NOMO-1 (cell line): ENCODE data around the gene MAEA.
"Not testable (repeated sequence)": the region's sequence is repeated elsewhere in the genome, so short reads cannot be mapped to it uniquely, and the experiment has no call there.

Source experiments
- DNase-seq, 2 experiments: peaks; one replicate each; lab custom pipeline; 2025; ENCODE audit not compliant: unreplicated experiment in 2 of 2; lab: John Stamatoyannopoulos, UW

Gene MAEA

DNA sequence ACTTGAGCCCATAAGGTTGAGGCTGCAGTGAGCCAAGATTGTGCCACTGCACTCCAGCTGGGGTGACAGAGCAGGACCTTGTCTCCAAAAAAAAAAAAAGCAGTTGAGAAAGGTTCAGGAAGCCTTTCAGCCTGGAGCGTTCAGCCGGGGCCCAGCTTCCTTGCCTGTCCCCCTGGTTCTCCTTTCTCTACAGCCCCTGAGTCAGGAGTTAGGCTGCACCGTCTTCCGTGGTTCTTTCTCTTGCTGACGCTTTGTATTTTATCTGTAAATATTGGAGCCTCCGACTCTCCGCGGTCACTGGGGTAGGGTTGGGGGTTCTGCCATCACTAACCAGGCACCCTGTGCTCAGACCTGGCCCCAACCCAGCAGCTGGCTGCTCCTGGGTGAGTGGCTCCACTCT is 43.6 kb downstream of the MAEA start:
- peak; percentile 38 to 56 for DNase-seq

DNA sequence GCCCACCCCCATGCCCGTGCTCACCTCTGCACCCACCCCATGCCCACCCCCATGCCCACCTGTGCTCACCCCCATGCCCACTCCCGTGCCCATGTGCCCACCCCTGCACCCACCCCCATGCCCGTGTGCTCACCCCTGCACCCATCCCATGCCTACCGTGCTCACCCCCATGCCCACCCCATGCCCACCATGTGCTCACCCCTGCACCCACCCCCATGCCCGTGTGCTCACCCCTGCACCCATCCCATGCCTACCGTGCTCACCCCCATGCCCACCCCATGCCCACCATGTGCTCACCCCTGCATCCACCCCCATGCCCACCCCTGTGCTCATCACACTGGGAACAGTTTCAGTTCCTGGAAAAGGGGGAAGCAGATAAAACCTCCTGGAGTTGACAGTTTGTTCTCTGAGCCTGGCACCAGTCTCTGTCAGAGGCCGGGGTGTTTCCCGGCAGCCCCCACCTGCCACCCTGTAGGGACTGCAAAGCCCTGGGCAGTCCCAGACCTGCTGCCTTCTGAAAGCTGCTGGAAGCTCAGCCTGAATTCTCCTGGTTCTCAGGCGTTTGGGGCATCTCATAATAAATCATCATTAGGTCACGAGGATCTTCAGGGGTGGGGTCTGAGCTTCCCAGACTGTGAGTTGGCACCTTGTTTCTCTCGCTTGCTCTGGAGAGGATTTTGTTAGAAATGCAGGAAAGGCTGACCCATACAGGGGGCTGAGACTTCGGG is 44.3 kb downstream of the MAEA start:
- DNase-seq, result peak; percentile 58 to 64

- DNase-seq, result no peak
Observed at GRCh38 chr4:1334579-1334895, 44.8 kb downstream of the MAEA start.

GRCh38 chr4:1335193-1335883 is 45.6 kb downstream of the MAEA start:
- not testable (repeated sequence) for DNase-seq

DNA sequence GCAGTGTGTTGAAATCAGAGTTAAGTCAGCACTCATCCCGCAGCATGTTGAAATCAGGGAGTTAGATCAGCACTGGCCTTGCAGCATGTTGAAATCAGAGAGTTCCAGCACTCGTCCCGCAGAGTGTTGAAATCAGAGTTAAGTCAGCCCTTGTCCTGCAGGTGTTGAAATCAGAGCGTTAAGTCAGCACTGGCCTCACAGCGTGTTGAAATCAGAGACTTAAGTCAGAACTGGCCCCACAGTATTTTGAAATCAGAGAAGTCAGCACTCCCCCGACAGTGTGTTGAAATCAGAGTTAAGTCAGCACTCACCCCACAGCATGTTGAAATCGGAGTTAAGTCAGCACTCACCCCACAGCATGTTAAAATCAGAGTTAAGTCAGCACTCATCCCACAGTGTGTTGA is 46.4 kb downstream of the MAEA start:
- peak in 1 of 2 experiments; percentile 18 for DNase-seq

DNA sequence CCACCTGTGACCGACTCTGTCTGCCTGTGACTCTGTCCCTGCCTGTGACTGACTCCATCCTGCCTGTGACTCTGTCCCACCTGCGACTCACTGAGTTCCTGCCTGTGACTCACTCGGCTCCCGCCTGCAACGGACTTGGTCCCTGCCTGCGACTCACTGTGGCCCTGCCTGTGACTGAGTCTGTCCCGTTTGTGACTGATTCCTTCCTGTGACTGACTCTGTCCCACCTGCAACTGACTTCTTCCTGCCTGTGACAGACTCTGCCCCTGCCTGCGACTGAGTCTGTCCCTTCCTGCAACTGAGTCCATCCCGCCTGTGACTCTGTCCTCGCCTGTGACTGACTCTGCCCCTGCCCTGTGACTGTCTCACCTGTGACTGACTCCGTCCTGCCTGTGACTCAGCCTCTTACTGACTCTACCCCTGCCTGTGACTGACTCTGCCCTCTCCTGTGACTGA is 47.7 kb downstream of the MAEA start:
- DNase-seq, result no peak

DNA sequence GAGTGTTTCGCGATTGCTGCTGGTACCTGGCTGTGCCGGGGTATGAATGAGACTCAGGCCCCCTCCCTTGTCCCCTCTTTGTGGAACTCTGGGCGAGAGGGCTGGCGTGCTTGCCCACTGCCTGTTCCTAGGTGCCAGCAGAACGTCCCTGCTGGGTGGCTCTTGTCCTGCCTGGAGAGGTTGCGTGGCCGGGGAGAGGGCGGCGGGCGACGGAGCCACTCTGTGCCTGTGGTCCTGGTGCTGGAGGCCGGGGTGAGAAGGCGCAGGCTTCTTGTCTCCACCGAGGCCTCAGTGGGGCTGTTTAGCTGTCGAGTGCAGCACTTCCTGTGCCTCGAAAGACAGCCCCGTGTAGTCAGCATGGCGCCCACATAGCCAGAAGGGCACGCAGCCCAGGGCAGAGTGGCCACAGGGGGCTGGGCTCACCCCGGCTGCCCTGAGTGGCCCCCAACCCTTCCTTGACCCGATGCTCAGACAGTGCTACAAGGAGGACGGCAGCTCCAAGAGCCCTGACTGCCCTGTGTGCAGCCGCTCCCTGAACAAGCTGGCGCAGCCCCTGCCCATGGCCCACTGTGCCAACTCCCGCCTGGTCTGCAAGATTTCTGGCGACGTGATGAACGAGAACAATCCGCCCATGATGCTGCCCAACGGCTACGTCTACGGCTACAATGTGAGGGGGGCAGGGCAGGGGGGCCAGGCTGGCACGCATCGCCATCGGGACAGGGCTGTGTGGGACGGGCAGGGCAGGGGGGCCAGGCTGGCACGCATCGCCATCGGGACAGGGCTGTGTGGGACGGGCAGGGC is 48.5 kb downstream of the MAEA start:
- no peak for DNase-seq

- DNase-seq, result no peak
Observed at GRCh38 chr4:1338752-1339414, 49.2 kb downstream of the MAEA start.

DNA sequence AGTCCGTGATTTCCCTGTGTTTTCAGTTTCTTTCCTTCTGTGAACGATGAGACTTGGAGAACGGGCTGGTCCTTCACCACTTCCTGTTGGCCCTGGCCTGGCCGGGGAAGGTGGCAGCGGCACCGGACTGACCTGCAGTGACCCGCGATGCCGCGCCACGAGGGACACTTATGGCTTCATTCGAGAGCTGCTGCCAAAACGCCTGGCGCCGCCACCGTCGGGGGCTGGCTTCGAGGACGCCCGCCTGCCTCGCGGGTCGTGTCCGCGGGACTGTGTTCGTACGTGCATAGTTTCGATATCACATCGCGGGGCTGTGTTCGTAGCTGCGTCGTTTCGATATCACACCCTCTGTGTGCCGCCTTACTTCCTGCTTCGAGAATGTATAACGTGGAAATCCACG is 49.8 kb downstream of the MAEA start:
- DNase-seq, result no peak

GRCh38 chr4:1340181-1340747 is 50.6 kb downstream of the MAEA start:
- no peak for DNase-seq

DNA sequence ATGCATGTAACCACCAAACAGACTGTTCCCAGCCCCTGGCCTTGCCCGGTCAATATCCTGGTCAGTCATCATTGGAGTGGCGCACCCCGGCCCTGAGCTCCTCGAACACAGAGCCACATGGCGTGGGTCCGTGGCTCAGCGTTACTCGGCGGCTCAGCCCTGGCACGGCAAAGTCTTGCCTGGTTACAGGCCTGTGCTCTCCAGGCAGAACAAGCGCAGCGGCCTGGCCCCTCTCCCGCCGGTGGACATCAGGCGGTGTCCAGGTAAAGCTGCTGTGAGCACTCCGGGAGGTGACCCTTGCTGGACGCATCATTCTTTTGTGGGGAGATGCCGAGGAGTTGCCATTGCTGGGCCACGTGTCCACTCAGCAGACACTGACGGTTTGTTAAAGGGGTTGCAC is 51.2 kb downstream of the MAEA start:
- no peak for DNase-seq

GRCh38 chr4:1342003-1342402 is 52.3 kb downstream of the MAEA start:
- DNase-seq, result no peak

GRCh38 chr4:1344696-1345095 is 55.0 kb downstream of the MAEA start:
- DNase-seq, result no peak

- DNase-seq, result peak; percentile 45 to 55
Observed at GRCh38 chr4:1345903-1346780, 56.5 kb downstream of the MAEA start.

DNA sequence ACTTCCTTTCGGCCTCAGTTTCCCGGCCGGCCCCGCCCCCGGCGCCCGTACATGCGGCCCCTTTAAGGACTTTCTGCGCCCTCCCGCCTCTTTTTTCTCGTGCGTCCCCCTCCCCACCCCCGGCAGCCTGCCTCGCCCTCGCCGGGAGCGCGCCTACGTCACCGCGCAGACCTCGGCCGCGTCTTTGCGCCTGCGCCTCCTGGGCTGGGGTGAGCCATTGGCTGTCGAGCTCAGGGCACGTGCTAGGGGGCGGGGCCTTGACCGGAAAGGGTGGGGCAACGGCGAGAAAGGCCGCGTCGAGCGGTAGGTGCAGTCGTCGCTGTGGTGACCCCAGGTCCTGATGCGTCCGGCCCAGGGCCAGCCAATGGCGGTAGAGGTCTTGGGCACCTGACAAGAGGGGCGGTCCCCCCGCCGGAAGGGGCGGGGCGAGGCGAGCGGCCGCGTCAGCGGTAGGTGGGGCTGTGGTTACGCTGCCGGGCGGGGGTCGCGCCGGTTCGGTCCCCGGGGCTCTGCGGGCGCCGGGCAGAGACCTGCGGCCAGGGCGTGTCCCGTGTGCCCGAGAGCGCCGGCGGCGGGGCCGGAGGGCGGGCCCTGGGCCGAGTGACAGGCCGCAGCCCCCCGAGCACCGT is 57.2 kb downstream of the MAEA start, which contains the start of gene UVSSA:
UVSSA (plus strand) TSS at position 428 of the 629 bp plus-strand sequence. CDS start 884 bp downstream, outside the sequence.
- DNase-seq, result peak; percentile 98 to 99

DNA sequence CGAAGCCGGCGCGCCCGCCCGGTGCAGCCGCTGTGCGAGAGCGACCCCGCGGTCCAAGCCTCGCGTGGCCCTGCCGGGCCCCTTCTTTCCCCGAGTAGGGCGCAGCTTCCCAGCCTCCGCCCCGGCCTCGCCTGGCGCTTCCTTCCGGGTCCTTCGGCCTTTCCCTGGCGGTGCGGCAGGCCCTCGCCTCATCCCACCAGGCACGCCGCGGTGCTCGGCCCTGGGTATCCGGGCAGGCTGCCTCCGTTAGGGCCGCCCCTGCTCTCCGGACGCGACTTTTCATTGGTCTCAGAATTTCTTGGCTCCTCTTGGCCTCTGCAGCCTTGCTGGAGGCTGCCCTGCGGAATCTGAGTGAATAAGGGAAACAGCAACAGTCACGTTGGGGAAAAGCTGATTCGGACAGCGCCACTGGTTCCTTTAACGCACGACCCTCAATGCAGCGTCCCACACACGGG is 57.7 kb downstream of the MAEA start:
- peak; percentile 70 to 74 for DNase-seq

DNA sequence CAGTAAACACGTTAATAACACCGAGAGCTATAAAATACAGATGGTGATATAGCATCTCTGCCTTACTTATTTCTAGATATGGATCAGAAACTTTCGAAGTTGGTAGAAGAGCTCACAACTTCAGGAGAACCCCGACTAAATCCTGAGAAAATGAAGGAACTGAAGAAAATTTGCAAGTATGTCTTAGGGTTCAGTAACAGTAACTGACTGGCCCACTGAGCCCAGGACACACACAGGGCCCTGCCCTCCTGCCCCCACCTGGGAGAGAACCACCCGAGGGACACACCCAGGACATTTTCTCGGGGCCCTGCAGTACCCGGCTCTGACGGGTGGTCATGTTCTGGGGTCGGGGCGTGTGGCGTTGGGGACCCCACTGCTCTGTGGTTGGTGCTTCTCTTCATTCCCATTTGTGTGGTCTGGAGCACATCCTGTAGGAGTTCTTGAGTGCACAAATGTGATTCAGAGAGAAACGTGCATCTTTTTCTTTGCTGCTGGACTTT is 58.4 kb downstream of the MAEA start:
- no peak for DNase-seq

DNA sequence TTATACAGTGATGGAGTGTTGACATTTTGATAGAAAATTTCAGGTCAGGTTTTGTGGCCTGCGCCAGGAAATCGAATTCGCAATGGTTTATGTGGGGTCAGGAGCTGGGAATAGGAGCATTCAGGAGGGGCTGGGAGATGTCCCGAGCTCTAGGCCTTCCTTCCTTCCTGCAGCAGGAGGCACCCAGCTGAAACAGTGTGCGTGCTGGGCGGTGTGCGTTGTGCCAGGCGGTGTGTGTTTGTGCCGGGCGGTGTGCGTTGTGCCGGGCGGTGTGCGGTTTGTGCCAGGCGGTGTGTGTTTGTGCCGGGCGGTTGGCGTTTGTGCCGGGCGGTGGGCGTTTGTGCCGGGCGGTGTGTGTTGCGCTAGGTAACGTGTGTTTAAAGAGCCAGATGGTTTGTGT is 59.1 kb downstream of the MAEA start:
- DNase-seq, result no peak
